B cell (primary cell): ENCODE data around the gene TBCCD1. TPM values are rescaled to one million over a fixed set of nuclear protein-coding genes. Genes with fewer than 3 reads are reported as not detected.

Experiments
- ATAC-seq: fragments of 200-7000 bp; cut with Tn5 transposase; one replicate; pipeline ENCODE4 v1.10.0; 2021; ENCODE audit warnings: low read depth, mild to moderate bottlenecking, moderate number of reproducible peaks, moderate library complexity
- CTCF ChIA-PET: fragments of 350-600 bp; sonication (Branson Sonifier 250); formaldehyde crosslinking; loops from one replicate; lab custom pipeline; 2021; ENCODE audit warnings: antibody characterized with exemption, inconsistent platforms; lab: Charles Lee
- POLR2A ChIA-PET: fragments of 350-600 bp; sonication (Branson Sonifier 250); formaldehyde crosslinking; loops from one replicate; lab custom pipeline; 2021; ENCODE audit warnings: antibody characterized with exemption; lab: Charles Lee
- DNase-seq: peaks from one replicate; pipeline ENCODE4 v3.0.0; 2013
- H2AFZ ChIP-seq: 2 replicates; pipeline ENCODE4 v1.6.1; 2012; ENCODE audit warnings: mild to moderate bottlenecking, low read depth, low read length; ENCODE audit not compliant: insufficient read depth, poor library complexity, severe bottlenecking
- H3K27ac ChIP-seq, 2 donors: 1 replicate in 1 of 2; 2 replicates in 1 of 2; pipeline ENCODE4 v1.5.1; 2012 to 2013; ENCODE audit warnings: low read length in 2 of 2, mild to moderate bottlenecking in 2 of 2, moderate library complexity in 1 of 2
- H3K27me3 ChIP-seq, 4 experiments: fragments of 200-600 bp in 1 of 4; sonication (generic) in 1 of 4; replicated peaks in 1 of 4; 1 replicate in 2 of 4; 2 replicates in 2 of 4; pipeline versions ENCODE4 v1.6.1 to v1.7.0; 2013 to 2016; ENCODE audit warnings: low read length in 3 of 4, mild to moderate bottlenecking in 2 of 4, mixed read lengths in 1 of 4, moderate library complexity in 1 of 4; ENCODE audit not compliant: insufficient read depth in 4 of 4, control insufficient read depth in 3 of 4; ENCODE audit errors: control extremely low read depth in 1 of 4
- H3K36me3 ChIP-seq, 2 experiments: replicated peaks in 1 of 2; 1 replicate in 1 of 2; 2 replicates in 1 of 2; pipeline versions ENCODE4 v1.6.1 to v1.7.1; 2013; ENCODE audit warnings: low read length in 1 of 2; ENCODE audit not compliant: insufficient read depth in 2 of 2, control insufficient read depth in 1 of 2; ENCODE audit errors: control extremely low read depth in 1 of 2, extremely low read depth in 1 of 2
- H3K4me1 ChIP-seq, 2 donors: fragments of 200-600 bp in 1 of 2; sonication (generic) in 1 of 2; 1 replicate in 1 of 2; 2 replicates in 1 of 2; pipeline versions ENCODE4 v1.5.1 to v1.6.1; 2013 to 2017; ENCODE audit warnings: low read length in 2 of 2; ENCODE audit not compliant: control insufficient read depth in 2 of 2, insufficient read depth in 2 of 2
- H3K4me2 ChIP-seq: replicated peaks from 2 replicates; pipeline ENCODE3; 2012; ENCODE audit warnings: mild to moderate bottlenecking, low read depth, low read length; ENCODE audit not compliant: poor library complexity, severe bottlenecking
- H3K4me3 ChIP-seq, 5 experiments: fragments of 200-600 bp in 1 of 5; sonication (generic) in 1 of 5; 1 replicate in 3 of 5; 2 replicates in 2 of 5; pipeline versions ENCODE4 v1.5.1 to v1.7.0; 2011 to 2016; ENCODE audit warnings: low read length in 4 of 5, mild to moderate bottlenecking in 4 of 5, low read depth in 2 of 5, control low read depth in 1 of 5, moderate library complexity in 1 of 5; ENCODE audit not compliant: insufficient read depth in 1 of 5; ENCODE audit errors: control extremely low read depth in 1 of 5, extremely low read depth in 1 of 5
- H3K79me2 ChIP-seq: fragments of 200-600 bp; sonication (generic); one replicate; pipeline ENCODE4 v1.6.0; 2016; ENCODE audit warnings: low read length; ENCODE audit not compliant: control insufficient read depth, insufficient read depth
- H3K9ac ChIP-seq: fragments of 200-600 bp; sonication (generic); 2 replicates; pipeline ENCODE4 v1.6.1; 2017; ENCODE audit warnings: mild to moderate bottlenecking, low read length, moderate library complexity
- H3K9me3 ChIP-seq, 3 donors: one replicate each; pipeline versions ENCODE4 v1.6.1 to v1.7.1; 2013; ENCODE audit warnings: low read length in 2 of 3; ENCODE audit not compliant: control insufficient read depth in 2 of 3, insufficient read depth in 1 of 3; ENCODE audit errors: control extremely low read depth in 1 of 3
- H4K20me1 ChIP-seq: 2 replicates; pipeline ENCODE4 v1.6.0; 2012; ENCODE audit warnings: mild to moderate bottlenecking, low read length; ENCODE audit not compliant: insufficient read depth, control insufficient read depth, poor library complexity, severe bottlenecking
- H3K27ac Mint-ChIP-seq: one replicate; pipeline ENCODE4 v1.8.0; 2021; ENCODE audit warnings: mixed read lengths
- H3K27me3 Mint-ChIP-seq: one replicate; pipeline ENCODE4 v1.8.0; 2021; ENCODE audit warnings: mixed read lengths
- H3K4me1 Mint-ChIP-seq: one replicate; pipeline ENCODE4 v1.8.0; 2021; ENCODE audit warnings: mixed read lengths
- H3K4me3 Mint-ChIP-seq: one replicate; pipeline ENCODE4 v1.8.0; 2021; ENCODE audit warnings: mixed read lengths
- H3K9me3 Mint-ChIP-seq: one replicate; pipeline ENCODE4 v1.8.0; 2022; ENCODE audit warnings: mixed read lengths; ENCODE audit not compliant: insufficient read depth
- EZH2 ChIP-seq: IDR thresholded peaks from 2 replicates; pipeline ENCODE4 v1.6.1; 2012; ENCODE audit warnings: borderline replicate concordance, low read depth, mild to moderate bottlenecking, moderate library complexity, low read length; ENCODE audit not compliant: insufficient read depth, poor library complexity, severe bottlenecking
- WGBS: methylation state at CpG from one replicate; pipeline ENCODE4 v1.1.5; 2013; ENCODE audit warnings: missing lambda C conversion rate; ENCODE audit not compliant: insufficient coverage; 5-methylcytosine and 5-hydroxymethylcytosine counted together
- intact Hi-C: fragments of 100-400 bp; cut with micrococcal nuclease; formaldehyde crosslinking; loops from one replicate; pipeline ENCODE4 v1.10.0; 2022
- polyA plus RNA-seq: library from polyadenylated mRNA; depleted of rRNA; stranded (reverse); fragments of >200 nt; gene quantifications from 2 replicates; pipeline ENCODE4 v1.2.3, GENCODE V29; 2012
- total RNA-seq, 2 donors: library from RNA; stranded (reverse); fragments of 120-200 nt in 1 of 2; gene quantifications; 1 replicate in 1 of 2; 2 replicates in 1 of 2; pipeline versions ENCODE4 v1.2.3 to v1.2.4, GENCODE V29; 2013 to 2022
- TF ChIP-seq, protein P1 (sequence below): fragments of 200-600 bp; IDR thresholded peaks from one replicate; pipeline ENCODE4 v1.8.0; 2022; ENCODE audit warnings: antibody characterized with exemption, mild to moderate bottlenecking

Gene TBCCD1
- total and polyA plus RNA-seq, 2 donors (not counting 1 experiment from before 2014, with no cell fraction given) = 15.9 to 17.3 TPM

DNA sequence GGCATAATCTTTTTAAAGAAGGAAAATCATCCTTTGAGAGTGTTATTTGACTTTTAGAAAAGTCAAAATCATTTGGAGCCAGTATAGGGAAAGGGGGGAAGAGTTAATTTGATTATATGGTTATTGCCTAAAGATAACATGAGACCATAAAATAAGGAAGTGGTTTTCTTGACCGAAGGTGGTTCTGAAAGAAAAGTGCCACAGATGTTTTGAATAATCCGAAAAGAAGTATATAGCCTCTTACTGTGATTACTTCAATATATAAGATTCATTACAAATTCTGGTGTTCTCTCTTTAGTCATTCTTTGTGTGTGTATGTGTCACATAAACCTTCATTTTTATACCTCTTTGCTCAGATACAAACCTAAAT lies 4.5 kb upstream of the TBCCD1 start:
- H3K9me3 Mint-ChIP-seq = no peaks in the 10 kb centered on the region
- WGBS = no CpG with 5 or more reads among the region's 2 CpGs
- Histone ChIP-seq H4K20me1 (no peaks in the 10 kb centered on the region), H3K9ac (peak overlapping the region; percentile 96), H3K4me1 (peaks cover 22 to 31% of the 10 kb centered on the region in 2 donors), H3K36me3 (peaks cover 12 to 35% of the 10 kb centered on the region in 2 experiments), H3K79me2 (peaks cover 61% of the 10 kb centered on the region), H2AFZ (no peak overlapping the region), H3K9me3 (no peaks in the 10 kb centered on the region), H3K4me3 (peak overlapping the region; percentile 86 to 98 (median 88)), H3K4me2 (peak overlapping the region; percentile 87), H3K27me3 (no peaks in the 10 kb centered on the region), H3K27ac (peak overlapping the region in 1 of 2 donors; percentile 96)
- intact Hi-C loops = loop anchor here (2.0 to 10.0 kb wide), 4 partner anchors 43 to 443 kb away; partner anchors contain the start of gene ST6GAL1
- H3K4me3 Mint-ChIP-seq = peak overlapping the region; percentile 98
- H3K4me1 Mint-ChIP-seq = peaks cover 46% of the 10 kb centered on the region
- no peak for ATAC-seq
- peak; percentile 50 for DNase-seq
- ChIA-PET CTCF (interaction anchor here (0.7 to 2.2 kb wide), 5 partner anchors 31 to 628 kb away, joined by 3 to 14 read pairs (median 6); no protein-coding TSS in a partner anchor), POLR2A (interaction anchor here (0.6 kb wide), 1 partner anchor 193 kb away, joined by 3 read pairs; no protein-coding TSS in a partner anchor)
- peak overlapping the region; percentile 98 for H3K27ac Mint-ChIP-seq
- no peaks in the 10 kb centered on the region for H3K27me3 Mint-ChIP-seq
- TF ChIP-seq, protein P1, sequence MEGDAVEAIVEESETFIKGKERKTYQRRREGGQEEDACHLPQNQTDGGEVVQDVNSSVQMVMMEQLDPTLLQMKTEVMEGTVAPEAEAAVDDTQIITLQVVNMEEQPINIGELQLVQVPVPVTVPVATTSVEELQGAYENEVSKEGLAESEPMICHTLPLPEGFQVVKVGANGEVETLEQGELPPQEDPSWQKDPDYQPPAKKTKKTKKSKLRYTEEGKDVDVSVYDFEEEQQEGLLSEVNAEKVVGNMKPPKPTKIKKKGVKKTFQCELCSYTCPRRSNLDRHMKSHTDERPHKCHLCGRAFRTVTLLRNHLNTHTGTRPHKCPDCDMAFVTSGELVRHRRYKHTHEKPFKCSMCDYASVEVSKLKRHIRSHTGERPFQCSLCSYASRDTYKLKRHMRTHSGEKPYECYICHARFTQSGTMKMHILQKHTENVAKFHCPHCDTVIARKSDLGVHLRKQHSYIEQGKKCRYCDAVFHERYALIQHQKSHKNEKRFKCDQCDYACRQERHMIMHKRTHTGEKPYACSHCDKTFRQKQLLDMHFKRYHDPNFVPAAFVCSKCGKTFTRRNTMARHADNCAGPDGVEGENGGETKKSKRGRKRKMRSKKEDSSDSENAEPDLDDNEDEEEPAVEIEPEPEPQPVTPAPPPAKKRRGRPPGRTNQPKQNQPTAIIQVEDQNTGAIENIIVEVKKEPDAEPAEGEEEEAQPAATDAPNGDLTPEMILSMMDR = no peak
- no peak for TF ChIP-seq EZH2

DNA sequence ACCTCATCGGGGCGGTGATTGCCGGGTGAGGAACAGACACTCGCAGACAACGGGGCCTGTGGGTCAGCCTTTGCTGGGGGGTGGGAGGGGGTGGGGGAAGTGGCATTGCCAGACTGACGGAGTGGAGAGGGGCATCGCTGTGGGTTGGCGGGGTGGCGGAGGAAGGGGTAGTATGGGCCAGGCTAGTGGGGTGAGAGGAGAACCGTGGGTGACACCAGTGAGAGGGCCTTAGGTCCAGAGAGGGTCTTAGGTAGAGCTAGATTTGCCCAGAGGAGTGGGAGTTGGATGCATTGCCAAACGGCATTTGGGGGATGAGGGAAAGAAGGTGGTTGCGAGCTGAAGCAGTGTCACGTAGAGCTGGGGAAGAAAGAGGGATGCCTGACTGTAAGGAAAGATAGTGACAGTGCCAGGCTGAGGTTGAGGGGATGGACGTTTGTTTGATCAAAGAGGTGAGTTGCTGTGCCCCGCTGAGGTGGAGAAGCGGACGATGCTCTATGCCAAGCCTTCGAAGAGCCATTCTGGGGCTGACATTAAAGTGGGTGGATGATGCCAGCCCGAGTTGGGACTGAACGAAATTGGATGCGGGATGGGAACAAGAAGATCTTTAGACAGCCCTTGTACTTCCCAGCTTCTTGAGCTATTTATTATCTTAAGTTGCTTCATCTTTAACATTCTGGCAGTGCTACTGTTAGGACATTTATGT lies 4.0 kb upstream of the TBCCD1 start:
- Mint-ChIP-seq H3K4me1 (peaks cover 51% of the 10 kb centered on the region), H3K27me3 (no peaks in the 10 kb centered on the region), H3K4me3 (peak overlapping the region; percentile 98), H3K9me3 (no peaks in the 10 kb centered on the region), H3K27ac (peak overlapping the region; percentile 98)
- Histone ChIP-seq H3K9ac (peak overlapping the region; percentile 96), H3K27ac (peak overlapping the region; percentile 86 to 96), H3K4me3 (peak overlapping the region; percentile 86 to 98 (median 88)), H3K4me1 (peaks cover 28 to 37% of the 10 kb centered on the region in 2 donors), H3K4me2 (peak overlapping the region; percentile 87), H3K79me2 (peaks cover 66% of the 10 kb centered on the region), H3K9me3 (no peaks in the 10 kb centered on the region), H3K27me3 (no peaks in the 10 kb centered on the region), H3K36me3 (peaks cover 8 to 30% of the 10 kb centered on the region in 2 experiments), H4K20me1 (no peaks in the 10 kb centered on the region), H2AFZ (peak overlapping the region; percentile 89)
- ChIA-PET CTCF (interaction anchor here (0.7 to 2.6 kb wide), 7 partner anchors 10 to 627 kb away, joined by 3 to 14 read pairs (median 6); no protein-coding TSS in a partner anchor), POLR2A (interaction anchor here (0.6 to 1.7 kb wide), 3 partner anchors 194 to 316 kb away, joined by 3 to 18 read pairs (median 3); partner anchors contain the start of gene EIF4A2)
- TF ChIP-seq, protein P1 = no peak
- TF ChIP-seq EZH2 = no peak
- intact Hi-C loops = loop anchor here (1.0 to 10.0 kb wide), 7 partner anchors 37 to 462 kb away; partner anchors contain the start of genes EIF4A2, ETV5 and ST6GAL1
- peak; percentile 42 for DNase-seq
- ATAC-seq = no peak
- 3% methylated on average over 16 of the region's 21 CpGs for WGBS
